Caco-2 (cell line): Measurements from ENCODE around the gene LMOD1. TPM values are rescaled to one million over a fixed set of nuclear protein-coding genes. Genes with fewer than 3 reads are reported as not detected.

Experiments
- BruUV-seq: library from RNA; stranded (reverse); fragments of 400-500 nt; replicated peaks from 2 replicates; lab custom pipeline; 2021; lab: Mats Ljungman, UMichigan
- CTCF ChIA-PET: fragments of 300-600 bp; sonication (Branson Sonifier 250); formaldehyde crosslinking; loops from one replicate; lab custom pipeline; 2022; ENCODE audit warnings: antibody characterized with exemption; lab: Charles Lee
- POLR2A ChIA-PET: fragments of 300-600 bp; sonication (Branson Sonifier 250); formaldehyde crosslinking; loops from one replicate; lab custom pipeline; 2022; ENCODE audit warnings: antibody characterized with exemption; lab: Charles Lee
- DNase-seq, 2 experiments: peaks; one replicate each; pipeline versions ENCODE4 v3.0.0 to v3.0.0-alpha.2; 2020 to 2022
- H3K27me3 ChIP-seq: replicated peaks from 2 replicates; pipeline ENCODE4 v1.6.0; 2011; ENCODE audit warnings: low read length; ENCODE audit not compliant: control insufficient read depth, insufficient read depth
- H3K36me3 ChIP-seq: 2 replicates; pipeline ENCODE4 v1.5.1; 2011; ENCODE audit warnings: low read length; ENCODE audit not compliant: control insufficient read depth, insufficient read depth
- H3K4me1 ChIP-seq: fragments of 250-450 bp; sonication (Bioruptor Pico); 2 replicates; pipeline ENCODE4 v1.5.1; 2020; ENCODE audit warnings: mild to moderate bottlenecking
- H3K4me3 ChIP-seq: 2 replicates; pipeline ENCODE4 v1.5.1; 2011; ENCODE audit warnings: low read depth, mild to moderate bottlenecking, control low read depth, low read length
- H3K9me3 ChIP-seq: fragments of 250-450 bp; sonication (Bioruptor Pico); 2 replicates; pipeline ENCODE4 v1.5.1; 2020; ENCODE audit warnings: mild to moderate bottlenecking, moderate library complexity
- H3K27ac Mint-ChIP-seq: one replicate; pipeline ENCODE4 v1.8.0; 2022; ENCODE audit warnings: mixed read lengths; ENCODE audit not compliant: unreplicated experiment
- H3K27me3 Mint-ChIP-seq: one replicate; pipeline ENCODE4 v1.8.0; 2022; ENCODE audit warnings: mixed read lengths; ENCODE audit not compliant: insufficient read depth, unreplicated experiment
- H3K36me3 Mint-ChIP-seq: one replicate; pipeline ENCODE4 v1.8.0; 2022; ENCODE audit warnings: mild to moderate bottlenecking, mixed read lengths; ENCODE audit not compliant: insufficient read depth, unreplicated experiment
- H3K4me1 Mint-ChIP-seq: one replicate; pipeline ENCODE4 v1.8.0; 2022; ENCODE audit warnings: low read depth, mixed read lengths; ENCODE audit not compliant: unreplicated experiment
- H3K4me3 Mint-ChIP-seq: one replicate; pipeline ENCODE4 v1.8.0; 2022; ENCODE audit warnings: mild to moderate bottlenecking, moderate library complexity, mixed read lengths; ENCODE audit not compliant: unreplicated experiment
- H3K9me3 Mint-ChIP-seq: one replicate; pipeline ENCODE4 v1.8.0; 2022; ENCODE audit warnings: mixed read lengths; ENCODE audit not compliant: unreplicated experiment
- intact Hi-C: fragments of 100-400 bp; cut with micrococcal nuclease; formaldehyde crosslinking; loops from one replicate; pipeline ENCODE4 v1.10.0; 2022; ENCODE audit not compliant: unreplicated experiment
- total RNA-seq: library from RNA; stranded (reverse); gene quantifications from 2 replicates; pipeline ENCODE4 v1.2.3, GENCODE V29; 2022
- TF ChIP-seq, protein P1 (sequence below), 2 experiments: fragments of 200-600 bp in 1 of 2; IDR thresholded peaks; 1 replicate in 1 of 2; 2 replicates in 1 of 2; pipeline versions ENCODE4 v1.5.1 to v1.8.0; 2011 to 2022; ENCODE audit warnings: antibody characterized with exemption in 1 of 2, control low read depth in 1 of 2, inconsistent platforms in 1 of 2, low read depth in 1 of 2, low read length in 1 of 2, mild to moderate bottlenecking in 1 of 2, moderate library complexity in 1 of 2; ENCODE audit not compliant: insufficient read depth in 1 of 2, severe bottlenecking in 1 of 2, unreplicated experiment in 1 of 2

Gene LMOD1
- total RNA-seq, 1 experiment from 2014 or later, result 0.11 TPM

DNA sequence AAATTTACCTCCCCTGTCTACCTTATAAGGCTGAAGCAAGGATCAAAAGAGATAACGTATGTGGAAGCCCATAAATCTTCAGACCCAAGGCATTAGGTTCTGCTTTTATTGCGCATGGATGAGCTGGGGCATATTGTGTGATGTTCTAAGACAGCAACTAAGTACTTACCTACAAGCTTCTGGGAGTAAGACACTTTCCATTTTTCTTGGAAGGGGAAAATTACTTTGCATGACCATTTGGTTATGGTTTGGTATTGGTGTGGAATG is 21.1 kb downstream of the LMOD1 start:
- BruUV-seq, result no TSS peak
- no peak overlapping the region for H3K4me3 ChIP-seq
- H3K4me1 ChIP-seq, result peaks cover 2% of the 10 kb centered on the region; the same call in 1 of the 2 replicates
- Mint-ChIP-seq H3K27me3 (no peaks in the 10 kb centered on the region), H3K36me3 (no peaks in the 10 kb centered on the region), H3K4me1 (peaks cover 7% of the 10 kb centered on the region), H3K9me3 (no peaks in the 10 kb centered on the region), H3K27ac (no peak overlapping the region), H3K4me3 (no peak overlapping the region)
- H3K9me3 ChIP-seq, result no peaks in the 10 kb centered on the region
- TF ChIP-seq, protein P1, sequence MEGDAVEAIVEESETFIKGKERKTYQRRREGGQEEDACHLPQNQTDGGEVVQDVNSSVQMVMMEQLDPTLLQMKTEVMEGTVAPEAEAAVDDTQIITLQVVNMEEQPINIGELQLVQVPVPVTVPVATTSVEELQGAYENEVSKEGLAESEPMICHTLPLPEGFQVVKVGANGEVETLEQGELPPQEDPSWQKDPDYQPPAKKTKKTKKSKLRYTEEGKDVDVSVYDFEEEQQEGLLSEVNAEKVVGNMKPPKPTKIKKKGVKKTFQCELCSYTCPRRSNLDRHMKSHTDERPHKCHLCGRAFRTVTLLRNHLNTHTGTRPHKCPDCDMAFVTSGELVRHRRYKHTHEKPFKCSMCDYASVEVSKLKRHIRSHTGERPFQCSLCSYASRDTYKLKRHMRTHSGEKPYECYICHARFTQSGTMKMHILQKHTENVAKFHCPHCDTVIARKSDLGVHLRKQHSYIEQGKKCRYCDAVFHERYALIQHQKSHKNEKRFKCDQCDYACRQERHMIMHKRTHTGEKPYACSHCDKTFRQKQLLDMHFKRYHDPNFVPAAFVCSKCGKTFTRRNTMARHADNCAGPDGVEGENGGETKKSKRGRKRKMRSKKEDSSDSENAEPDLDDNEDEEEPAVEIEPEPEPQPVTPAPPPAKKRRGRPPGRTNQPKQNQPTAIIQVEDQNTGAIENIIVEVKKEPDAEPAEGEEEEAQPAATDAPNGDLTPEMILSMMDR (IDR thresholded peaks at IDR 0.05; ENCODE audit: insufficient read depth in 1 of 2, low read depth in 1 of 2, low read length in 1 of 2, severe bottlenecking in 1 of 2, unreplicated experiment in 1 of 2), result no peak
- DNase-seq, result no peak
- ChIA-PET CTCF (no interaction called here), POLR2A (interaction anchor here (0.5 kb wide), 1 partner anchor 152 kb away, joined by 3 read pairs; no protein-coding TSS in a partner anchor)
- no peaks in the 10 kb centered on the region for H3K27me3 ChIP-seq
- intact Hi-C loops, result no loop called here
- H3K36me3 ChIP-seq, result no peaks in the 10 kb centered on the region

DNA sequence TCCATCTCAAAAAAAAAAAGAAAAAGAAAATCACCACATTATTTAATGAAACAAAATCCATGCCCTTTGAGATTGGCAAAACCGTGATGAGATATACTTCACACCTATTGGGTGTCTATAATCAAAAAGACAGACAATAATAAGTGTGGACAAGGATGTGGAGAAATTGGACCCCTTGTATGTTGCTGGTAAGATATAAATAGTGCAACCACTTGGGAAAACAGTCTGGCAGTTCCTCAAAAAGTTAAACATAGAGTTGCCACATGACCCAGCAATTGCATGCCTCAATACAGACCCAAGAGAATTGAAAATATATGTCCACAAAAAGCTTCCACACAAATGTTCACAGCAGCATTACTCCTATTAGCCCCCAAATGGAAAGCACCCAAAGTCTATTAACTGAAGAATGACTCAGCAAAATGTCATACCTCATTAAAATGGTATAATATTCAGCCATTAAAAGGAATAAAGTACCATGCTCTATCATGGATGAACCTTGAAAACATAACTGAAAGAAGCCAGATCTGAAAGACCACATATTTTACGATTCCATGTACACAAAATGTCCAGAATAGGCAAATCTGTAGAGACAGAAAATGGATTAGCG is 24.3 kb downstream of the LMOD1 start:
- H3K9me3 Mint-ChIP-seq, result no peaks in the 10 kb centered on the region
- TF ChIP-seq, protein P1 (IDR thresholded peaks at IDR 0.05; ENCODE audit: insufficient read depth in 1 of 2, low read depth in 1 of 2, low read length in 1 of 2, severe bottlenecking in 1 of 2, unreplicated experiment in 1 of 2), result no peak
- no peaks in the 10 kb centered on the region for H3K36me3 Mint-ChIP-seq
- BruUV-seq, result no TSS peak
- no peak overlapping the region for H3K27ac Mint-ChIP-seq
- H3K27me3 Mint-ChIP-seq, result no peaks in the 10 kb centered on the region
- H3K27me3 ChIP-seq, result no peaks in the 10 kb centered on the region
- no peaks in the 10 kb centered on the region; the same call in 1 of the 2 replicates for H3K4me1 ChIP-seq
- H3K36me3 ChIP-seq, result no peaks in the 10 kb centered on the region
- ChIA-PET CTCF (no interaction called here), POLR2A (no interaction called here)
- DNase-seq, result no peak
- intact Hi-C loops, result no loop called here
- H3K4me3 Mint-ChIP-seq, result no peak overlapping the region
- H3K4me3 ChIP-seq, result no peak overlapping the region
- peaks cover 7% of the 10 kb centered on the region for H3K4me1 Mint-ChIP-seq
- H3K9me3 ChIP-seq, result no peaks in the 10 kb centered on the region

DNA sequence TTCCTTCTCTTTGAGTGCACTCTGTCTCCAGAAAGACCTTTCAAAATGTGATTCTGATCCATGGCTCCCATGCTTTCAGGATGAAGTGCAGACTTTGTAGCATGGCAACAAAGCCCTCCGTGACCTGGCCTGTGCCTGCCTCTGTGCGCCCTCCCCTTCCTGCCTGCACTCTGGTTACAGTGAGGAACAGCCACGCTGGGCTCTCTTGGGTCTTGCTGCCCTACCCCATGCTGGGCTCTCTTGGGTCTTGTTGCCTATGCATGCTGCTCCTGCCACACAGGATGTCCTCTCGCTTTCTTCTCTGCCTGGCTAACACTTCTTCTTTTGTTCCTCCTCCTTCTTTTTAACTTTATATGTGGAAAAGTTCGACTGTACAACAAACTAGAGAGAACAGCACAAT is 28.0 kb downstream of the LMOD1 start:
- CTCF ChIA-PET, result no interaction called here
- POLR2A ChIA-PET, result no interaction called here
- no TSS peak for BruUV-seq
- H3K36me3 ChIP-seq, result no peaks in the 10 kb centered on the region
- Mint-ChIP-seq H3K36me3 (no peaks in the 10 kb centered on the region), H3K27me3 (no peaks in the 10 kb centered on the region), H3K27ac (no peak overlapping the region), H3K4me3 (no peak overlapping the region), H3K9me3 (no peaks in the 10 kb centered on the region), H3K4me1 (no peaks in the 10 kb centered on the region)
- DNase-seq, result no peak
- TF ChIP-seq, protein P1 (IDR thresholded peaks at IDR 0.05; ENCODE audit: insufficient read depth in 1 of 2, low read depth in 1 of 2, low read length in 1 of 2, severe bottlenecking in 1 of 2, unreplicated experiment in 1 of 2), result no peak
- intact Hi-C loops, result no loop called here
- H3K4me1 ChIP-seq, result no peaks in the 10 kb centered on the region; the same call in 1 of the 2 replicates
- H3K4me3 ChIP-seq, result no peak overlapping the region
- no peaks in the 10 kb centered on the region for H3K9me3 ChIP-seq
- H3K27me3 ChIP-seq, result no peaks in the 10 kb centered on the region
